Stimulated activated CD8-positive, alpha-beta memory T cell treated with anti-CD3 and anti-CD28 coated beads, Interleukin-15, amount 100 ng/mL, for 4 hours (primary cell): ENCODE data around the gene MMRN2.

ENCODE experiments used
- DNase-seq, 2 donors: peaks; one replicate each; pipeline ENCODE4 v3.0.0-alpha.2; 2020; ENCODE audit warnings: low read depth in 2 of 2

The MMRN2 gene

DNA sequence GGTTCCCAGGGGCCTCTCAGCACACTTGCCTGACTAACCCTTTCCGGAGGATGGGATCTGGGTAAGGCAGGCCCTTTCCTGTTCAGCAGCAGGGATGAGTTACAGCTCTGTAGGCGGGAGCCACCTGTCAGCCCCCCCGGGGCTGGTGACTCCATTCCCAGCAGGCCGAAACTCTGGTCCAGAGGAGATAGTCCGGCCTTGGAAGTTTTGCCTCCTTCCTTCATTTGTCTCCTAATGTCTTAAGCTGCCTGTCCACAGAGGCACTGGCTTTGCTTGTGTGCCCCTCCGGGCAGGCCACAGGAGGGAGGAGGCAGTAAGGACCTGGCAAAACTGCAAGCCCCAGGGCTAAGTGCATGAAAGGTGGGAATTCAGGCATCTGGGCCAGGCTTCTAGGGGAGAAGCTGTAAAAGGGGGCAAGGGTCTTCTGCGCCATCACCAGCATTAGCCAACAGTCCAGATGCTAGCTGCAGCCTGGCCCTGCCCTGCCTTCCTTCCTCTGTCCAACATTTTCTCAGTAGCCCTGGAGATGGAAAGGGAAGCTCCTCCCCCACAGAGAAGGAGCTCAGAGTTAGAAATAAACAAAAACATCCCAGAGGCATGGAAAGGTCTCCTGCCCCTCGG is 12.1 kb upstream of the MMRN2 start:
- DNase-seq: no peak

DNA sequence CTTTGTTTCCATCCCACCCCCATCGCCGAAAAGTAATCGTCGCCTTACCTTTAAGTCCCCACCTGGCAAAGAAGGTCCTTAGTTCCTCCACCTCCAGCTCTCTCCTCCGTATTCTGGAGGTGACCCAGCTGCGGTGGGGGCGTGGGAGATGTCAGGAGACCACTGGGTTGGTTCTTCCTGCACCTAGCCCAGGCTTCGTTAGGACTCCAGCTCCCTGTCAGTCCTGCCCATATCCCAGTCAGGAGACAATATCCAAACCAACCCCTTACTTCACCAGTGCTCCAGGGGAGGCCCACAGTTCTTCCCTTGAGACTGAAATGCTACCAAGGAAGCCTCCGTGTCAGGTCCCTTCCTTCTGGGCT is 11.6 kb upstream of the MMRN2 start:
- DNase-seq: no peak

DNA sequence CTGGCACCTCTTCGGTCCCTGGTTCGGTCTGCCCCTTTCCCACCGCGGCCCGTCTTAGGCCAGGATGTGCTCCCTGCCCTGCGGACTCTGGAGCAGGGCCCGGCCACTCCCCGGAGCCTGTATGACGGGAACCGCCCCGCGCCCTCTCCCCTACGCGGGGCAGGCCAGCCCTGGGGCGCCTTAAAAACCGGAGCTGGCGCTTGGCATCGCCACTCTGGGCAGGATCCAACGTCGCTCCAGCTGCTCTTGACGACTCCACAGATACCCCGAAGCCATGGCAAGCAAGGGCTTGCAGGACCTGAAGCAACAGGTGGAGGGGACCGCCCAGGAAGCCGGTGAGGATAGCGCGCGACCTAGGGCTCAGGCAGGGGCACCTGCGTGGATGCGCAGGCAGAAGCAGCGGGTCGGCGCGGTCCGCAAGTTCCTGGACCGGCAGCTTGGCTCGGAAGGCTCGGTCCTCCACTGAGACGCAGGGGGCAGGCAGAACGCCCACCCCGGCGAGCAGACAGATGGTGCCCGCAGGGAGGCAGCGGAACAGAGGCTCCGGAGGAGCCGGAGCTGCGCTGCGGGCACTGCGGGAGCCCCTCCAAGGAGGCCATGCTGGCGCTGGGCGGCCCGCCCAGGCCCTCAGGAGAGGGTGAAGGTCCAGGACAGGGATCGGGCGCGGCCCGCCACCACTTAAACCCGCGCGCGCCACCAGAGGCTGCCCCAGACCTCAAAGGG is 11.0 kb upstream of the MMRN2 start, which contains the start of gene ADIRF:
TSS of gene ADIRF (plus strand) at position 212 of the 723 bp plus-strand sequence. CDS start at position 275, 63 bp downstream.
- no peak for DNase-seq

DNA sequence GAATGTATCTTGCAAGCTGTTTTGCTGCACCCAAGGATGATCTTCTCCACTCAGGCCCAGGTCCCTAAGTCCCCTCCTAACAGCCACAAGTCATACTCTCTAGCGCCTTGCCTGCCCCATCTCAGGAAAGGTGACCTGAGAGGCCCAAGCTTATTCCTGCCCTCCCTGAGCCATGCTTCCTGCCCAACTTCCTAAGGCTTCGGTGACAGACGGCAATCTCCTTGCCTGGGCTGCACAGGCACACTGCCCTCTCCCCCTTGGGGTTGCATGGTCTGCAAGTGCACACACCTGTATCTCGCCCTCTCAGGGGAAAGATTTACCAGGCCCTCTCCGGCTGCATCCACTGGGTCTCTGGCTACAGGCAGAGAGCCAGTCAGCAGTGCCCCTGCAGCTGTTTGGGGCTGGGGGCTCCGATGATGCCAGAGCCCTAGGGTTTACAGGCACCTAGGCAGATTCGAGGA is 10.1 kb upstream of the MMRN2 start:
- DNase-seq: no peak

DNA sequence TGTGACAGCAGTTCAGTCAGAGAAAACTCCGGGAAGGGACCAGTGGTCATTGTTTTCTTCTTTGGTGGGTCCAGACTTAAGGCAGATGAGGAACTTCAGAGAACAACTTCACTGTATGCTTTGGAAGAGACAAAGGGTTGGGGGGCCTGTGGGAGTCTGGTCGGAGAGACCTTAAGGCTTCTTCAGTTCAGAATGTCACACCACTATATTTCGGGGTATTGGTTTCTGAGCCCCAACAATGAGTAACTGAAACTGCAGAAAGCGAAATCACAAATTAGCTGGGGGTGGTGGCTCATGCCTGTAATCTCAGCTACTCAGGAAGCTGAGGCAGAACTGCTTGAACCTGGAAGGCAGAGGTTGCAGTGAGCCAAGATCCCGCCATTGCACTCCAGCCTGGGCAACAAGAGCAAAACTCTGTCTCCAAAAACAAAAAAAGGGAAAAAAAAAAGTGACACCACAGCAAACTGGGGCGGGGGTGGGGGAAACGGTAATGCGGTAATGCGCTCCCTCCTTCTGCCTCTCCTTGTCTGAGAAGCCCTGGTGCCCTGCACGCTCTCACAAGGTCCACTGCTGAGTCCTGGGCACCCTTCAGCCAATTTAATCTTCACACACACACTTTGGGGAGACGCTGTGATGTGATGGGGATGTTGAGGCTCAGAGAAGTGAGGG is 8.7 kb upstream of the MMRN2 start:
- DNase-seq: no peak

DNA sequence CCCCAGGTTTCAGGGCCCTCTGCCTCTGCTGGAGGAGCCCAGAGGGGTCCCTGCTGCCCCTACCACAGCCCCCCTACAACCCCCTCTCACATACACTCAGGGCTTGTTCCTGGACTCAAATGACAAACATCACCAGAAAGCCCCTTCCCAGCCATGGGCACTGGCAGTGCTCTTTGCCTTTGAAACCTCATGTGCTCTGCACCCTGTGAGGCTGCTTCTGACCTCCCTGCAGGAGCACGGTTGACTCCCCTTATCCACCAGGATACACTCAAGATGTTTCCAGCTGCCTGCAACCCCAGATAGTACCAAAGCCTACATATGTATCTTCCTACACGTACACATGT is 7.4 kb upstream of the MMRN2 start:
- no peak for DNase-seq

DNA sequence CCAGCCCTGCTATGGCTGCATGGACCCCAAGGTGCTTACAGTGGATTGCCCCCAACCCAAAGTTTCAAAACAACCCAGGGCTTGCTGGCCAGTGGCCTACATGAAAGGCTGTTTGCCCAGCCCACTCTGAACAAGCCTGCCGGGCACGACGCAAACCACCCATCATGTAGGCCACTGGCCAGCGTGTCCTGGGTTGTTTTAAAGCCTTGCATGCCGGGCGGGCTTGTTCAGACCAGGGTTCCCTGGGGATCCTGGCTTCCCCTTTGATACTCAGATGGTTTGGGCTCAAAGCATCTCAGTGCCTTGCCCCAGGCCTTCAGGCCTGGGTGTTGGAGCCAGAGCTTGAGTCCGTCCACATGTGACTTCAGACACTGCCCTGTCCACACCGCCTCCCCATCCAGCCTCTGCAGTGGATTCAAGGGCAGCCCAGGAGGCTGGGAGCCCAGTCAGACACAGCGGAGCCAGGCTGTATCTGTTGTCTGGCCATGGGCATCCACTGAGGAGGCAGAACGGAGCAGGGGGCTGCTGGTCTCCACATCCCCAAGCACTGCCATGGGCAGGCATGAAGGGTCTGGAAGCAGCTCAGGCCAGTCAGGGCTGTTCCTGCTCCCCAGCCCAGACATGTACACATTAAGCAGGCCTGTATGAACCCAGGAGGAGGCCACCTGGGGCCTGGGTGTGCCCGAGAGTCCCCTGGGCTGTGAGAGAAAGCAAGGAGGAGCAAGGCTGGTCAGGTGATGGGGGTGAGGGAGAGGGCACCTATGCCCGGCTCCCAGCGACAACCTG is 6.8 kb upstream of the MMRN2 start:
- no peak for DNase-seq

DNA sequence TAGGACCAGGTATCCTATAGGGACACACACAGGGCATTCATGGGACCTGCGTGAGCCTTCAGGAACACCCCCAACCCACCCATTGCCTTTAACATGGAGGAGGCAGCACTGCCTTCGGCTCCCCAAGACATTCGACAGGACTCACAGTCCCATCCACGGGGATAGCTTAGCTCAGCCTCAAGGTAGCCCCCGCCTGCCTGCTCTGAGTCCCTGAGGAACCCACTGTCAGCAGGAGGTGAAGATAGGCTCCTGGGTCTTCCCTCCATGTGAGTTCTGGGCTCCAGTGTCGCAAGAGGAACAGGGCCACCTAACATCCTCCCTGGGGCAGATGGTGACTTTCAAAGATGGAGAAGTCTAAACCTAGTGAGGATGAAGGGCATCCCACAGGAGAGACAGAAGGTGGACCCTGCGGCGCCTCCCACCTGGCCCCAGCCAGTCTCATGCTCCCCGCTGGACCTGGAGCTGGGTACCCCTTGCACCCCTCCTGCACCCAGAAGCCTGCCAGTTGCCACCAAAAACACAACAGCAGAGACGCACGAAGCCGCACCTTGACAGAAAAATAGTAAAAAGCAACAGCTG is 6.0 kb upstream of the MMRN2 start:
- no peak for DNase-seq

DNA sequence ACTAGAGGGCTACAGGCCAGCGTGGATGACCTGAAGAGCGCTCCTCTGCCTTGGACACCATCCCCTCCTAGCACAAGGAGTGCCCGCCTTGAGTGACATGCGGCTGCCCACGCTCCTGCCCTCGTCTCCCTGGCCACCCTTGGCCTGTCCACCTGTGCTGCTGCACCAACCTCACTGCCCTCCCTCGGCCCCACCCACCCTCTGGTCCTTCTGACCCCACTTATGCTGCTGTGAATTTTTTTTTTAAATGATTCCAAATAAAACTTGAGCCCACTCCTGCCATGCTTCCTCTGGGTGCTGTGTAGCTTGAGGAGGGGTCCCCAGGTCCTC is 5.5 kb upstream of the MMRN2 start:
- DNase-seq: no peak

DNA sequence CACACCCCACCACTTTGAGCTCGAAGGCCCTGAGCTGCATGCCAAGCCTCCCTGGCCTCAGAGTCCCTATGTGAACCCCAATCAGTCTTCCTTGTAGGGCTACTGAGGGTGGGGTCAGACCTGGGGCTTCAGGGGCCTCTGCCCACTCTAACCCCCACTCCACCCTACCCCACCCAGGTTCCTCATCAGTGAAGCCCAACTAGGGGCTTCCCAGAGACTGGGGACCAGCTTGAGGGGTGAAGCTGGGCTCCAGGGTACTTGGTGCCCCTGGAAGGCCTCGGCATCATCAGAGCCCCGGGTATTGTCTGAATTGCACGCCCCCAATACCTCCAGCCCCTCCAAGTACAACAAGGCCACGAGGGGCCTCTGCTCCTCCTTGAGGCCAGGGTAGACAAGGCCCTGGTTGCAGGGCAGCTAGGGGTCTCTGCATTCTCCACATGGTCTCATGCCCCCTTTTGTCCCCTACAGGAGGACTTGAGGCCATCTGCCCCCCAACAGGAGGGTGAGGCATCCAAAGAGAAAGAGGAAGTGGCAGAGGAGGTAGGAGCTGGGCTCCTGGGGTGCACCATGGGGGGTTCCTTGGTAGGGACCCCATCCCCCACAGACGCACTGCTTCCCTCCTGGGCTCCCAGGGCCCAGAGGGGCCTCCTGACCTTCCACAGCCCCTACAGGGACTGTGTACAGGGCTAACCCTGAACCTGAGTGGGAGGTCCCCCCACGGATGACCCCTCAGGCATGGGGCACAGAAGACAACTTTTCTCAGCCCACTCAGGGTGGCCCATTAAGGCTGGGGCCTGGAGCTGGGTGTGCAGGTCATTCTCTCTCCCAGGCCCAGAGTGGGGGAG is 4.9 kb upstream of the MMRN2 start:
- no peak for DNase-seq

DNA sequence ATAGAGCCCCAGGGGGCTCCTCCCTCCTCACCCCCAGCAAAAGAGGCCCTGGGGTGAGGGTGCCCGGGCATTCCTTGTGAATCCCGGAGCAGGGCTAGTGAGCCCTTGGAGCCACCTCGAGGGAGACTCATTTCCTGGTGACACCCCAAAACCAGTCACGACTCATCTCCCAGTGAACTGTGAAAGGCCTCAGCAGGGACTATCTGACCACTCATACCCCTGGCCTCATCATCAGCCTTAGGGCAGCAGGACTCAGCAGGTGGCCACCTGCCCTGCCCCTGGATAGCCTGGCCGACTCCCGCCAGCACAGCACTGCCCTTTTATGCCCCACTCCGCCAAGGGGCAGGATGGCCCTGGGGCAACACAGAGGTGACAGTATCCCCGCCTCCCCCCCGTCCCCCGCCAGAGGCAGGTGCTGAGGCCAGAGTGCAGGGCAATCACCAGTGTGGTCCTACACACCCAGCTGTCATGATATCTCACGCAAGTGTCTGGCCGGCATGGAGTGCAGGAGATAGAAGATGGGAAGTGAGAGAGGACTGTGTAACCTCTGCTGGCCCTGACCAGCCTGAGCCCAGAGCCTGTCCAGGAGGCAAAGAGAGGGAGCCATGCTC is 4.2 kb upstream of the MMRN2 start:
- no peak for DNase-seq

DNA sequence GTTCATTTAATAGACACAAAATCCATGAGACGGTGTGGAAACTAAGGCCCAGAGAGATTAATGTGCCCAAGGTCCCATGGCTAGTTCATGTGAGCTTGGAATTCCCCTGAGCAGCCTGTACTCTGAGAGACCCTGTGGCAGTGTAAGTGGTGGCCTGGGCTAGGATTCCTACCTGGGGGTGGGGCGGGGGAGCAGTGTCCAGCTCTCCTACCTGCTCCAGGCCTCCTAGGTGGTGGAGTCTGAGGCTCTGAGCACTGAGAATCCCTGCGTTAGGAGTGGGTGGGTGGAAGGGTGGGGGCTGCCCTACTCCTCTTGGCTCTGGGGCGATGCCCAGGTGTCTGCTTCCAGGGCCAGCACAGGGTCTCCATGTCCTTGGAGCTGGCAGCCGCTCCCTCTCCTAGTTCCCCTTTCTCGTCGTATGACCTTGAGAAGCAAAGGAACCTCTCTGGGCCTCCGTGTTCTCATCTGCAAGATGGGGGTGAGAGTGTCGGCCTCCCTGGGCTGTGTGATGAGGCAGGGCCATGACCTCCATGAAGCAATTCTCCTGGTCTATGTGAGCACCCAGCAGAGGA is 3.5 kb upstream of the MMRN2 start:
- DNase-seq: no peak

DNA sequence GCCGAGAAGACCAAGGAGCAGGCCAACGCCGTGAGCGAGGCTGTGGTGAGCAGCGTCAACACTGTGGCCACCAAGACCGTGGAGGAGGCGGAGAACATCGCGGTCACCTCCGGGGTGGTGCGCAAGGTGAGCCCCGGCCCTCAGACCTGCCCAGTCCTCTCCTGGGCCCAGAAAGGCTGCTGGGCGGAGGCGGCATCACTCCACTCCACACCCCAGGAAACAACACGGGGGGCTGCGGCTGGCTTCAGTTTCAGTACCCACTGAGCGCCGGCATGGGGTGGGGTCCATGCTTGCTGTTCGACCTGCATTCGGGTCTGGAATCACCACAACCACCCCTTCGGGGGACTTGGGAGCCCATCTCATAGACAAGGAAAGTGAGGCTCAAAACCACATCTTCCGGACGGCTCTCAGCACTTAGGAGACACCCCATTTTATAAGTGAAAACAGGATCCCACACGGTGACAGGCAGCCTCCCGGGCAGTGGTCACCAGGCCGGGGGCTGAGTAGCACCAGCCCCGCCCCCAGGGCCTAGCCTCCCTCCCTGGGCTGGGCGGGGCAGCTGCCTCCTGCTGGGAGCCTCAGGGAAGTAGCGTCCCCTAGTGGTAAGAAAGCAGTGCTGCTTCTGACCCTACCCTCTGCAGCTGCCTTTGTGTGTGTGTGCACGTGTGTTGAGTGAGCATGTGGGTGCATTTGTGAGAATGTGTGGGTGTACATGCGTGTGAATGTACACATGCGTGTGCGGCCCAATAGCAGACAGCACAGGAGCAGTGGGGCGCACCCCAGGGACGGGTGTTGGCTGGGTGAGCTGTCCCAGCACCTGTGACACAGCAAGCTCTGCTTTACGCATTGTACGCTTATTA is 2.8 kb upstream of the MMRN2 start:
- DNase-seq: no peak

DNA sequence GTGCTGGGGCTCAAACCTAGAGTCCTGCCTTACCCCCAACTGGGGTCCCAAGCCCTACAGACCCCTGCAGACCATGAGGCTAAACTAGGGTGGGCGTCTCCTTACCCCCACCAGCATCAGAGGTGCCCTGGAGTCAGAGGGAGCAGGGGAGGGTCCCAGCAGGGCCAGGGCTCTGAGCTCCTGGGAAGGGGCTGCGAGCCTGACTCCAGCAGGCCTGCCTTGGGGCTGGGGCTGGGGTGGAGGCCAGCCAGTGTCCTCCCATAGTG is 2.3 kb upstream of the MMRN2 start:
- DNase-seq: no peak

DNA sequence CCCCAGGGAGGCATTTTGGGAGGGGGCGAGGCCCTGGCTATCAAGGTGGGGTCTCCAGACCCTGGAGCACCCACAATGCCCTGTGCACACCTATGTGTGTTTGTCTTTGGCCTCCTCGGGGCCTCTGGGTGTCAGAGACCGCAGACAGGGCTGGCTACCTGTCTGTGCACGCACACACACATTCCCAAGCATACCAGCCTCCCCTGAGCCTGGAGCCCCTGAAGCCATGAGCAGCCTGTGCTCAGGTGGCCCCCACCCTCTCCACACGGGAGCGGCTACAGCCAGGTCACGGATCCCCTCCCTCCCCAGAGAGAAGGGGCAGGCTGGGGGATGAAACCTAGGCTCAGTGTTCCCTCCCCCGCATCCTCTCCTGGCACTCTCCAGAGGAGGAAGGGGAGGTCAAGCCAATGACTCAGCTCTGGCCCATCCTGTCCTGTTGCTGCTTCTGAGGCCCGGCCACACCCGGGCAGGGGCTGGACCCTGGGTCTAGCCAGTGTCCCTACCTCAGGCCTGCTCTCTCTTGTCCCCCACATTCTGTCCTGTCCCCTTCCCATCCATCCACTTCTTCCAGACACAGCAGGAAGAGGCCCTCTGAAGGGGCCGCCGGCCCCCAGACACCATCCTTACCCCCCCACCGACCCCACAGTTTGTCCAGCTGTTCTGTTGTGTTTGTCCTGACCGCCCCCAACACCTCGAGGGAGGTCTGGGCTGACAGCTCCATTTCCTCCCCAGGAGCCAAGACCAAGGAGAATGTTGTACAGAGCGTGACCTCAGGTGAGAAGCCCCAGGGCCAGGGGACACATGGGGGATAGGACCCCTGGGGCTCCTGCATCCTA is 1.7 kb upstream of the MMRN2 start:
- no peak for DNase-seq

DNA sequence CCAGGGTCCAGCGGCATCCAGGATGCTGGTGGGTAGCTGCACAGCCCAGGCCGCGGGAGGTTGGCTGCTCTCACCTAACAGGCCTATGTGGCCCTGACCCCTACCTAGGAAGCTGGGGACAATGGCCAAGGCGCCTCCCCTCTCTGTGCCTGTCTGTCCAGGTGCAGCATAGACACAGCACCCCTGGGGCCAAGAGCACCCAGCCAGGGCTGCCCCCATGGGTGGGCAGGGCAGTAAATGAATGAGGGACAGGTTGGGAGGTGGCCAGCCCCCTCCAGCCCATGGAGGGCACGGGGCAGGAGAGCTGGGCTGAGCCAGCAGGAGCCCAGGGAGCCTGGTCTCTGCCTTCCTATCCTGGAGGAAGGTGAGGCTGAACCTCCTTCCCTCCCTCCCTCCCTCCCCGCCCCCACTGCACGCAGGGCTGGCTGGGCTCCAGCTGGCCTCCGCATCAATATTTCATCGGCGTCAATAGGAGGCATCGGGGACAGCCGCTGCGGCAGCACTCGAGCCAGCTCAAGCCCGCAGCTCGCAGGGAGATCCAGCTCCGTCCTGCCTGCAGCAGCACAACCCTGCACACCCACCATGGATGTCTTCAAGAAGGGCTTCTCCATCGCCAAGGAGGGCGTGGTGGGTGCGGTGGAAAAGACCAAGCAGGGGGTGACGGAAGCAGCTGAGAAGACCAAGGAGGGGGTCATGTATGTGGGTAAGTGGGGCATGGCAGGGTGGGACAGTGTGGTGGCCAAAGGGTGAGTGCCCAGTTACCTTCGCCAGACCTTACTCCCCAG is 893 bp upstream of the MMRN2 start, which contains the start of gene SNCG:
TSS of gene SNCG (plus strand) at position 484 of the 785 bp plus-strand sequence. CDS start at position 583, 99 bp downstream.
- no peak for DNase-seq

DNA sequence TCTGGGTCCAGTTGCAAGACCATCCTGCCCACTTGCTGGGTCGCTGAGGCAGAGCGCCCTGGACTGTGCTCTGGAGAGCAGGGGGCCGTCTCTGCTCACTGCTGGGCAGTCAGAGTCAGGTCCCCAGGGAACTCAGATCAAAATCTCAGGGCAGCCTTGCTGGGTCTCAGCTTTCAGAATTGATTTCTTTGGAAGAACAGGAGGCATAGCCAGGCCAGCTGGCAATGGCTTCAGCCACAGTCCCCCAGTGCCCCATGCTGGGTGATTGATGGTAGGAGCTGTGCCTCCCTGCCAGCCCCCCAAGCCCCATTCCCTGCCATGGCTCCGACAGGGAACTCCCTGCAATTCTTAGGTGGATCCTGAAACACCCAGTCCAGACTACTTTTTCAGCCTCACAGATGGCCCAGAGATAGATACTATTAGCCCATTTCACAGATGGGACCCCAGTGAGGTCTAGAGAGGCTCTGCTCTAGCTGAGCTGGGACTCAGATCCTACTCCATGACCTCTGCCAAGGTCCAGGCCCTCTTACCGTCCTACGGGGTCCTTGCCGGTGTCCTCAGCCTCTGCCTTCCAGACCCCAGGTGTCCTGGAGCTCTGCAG is 467 bp downstream of the MMRN2 start:
- DNase-seq: no peak
